Endothelial cell of umbilical vein (primary cell): ENCODE data around the gene ANKMY2. TPM values are rescaled to one million over a fixed set of nuclear protein-coding genes. Genes with fewer than 3 reads are reported as not detected.

Experiments
- BruUV-seq: library from RNA; stranded (reverse); fragments of 400-500 nt; replicated peaks from 2 replicates; lab custom pipeline; 2021; lab: Mats Ljungman, UMichigan
- CTCF ChIA-PET: fragments of 300-600, 350-600 bp; sonication (Branson Sonifier 250); formaldehyde crosslinking; loops from one replicate; lab custom pipeline; 2021; ENCODE audit warnings: antibody characterized with exemption, inconsistent platforms; lab: Charles Lee
- POLR2A ChIA-PET: fragments of 300-600, 350-600 bp; sonication (Branson Sonifier 250); formaldehyde crosslinking; loops from one replicate; lab custom pipeline; 2021; ENCODE audit warnings: antibody characterized with exemption, inconsistent platforms; lab: Charles Lee
- DNase-seq: peaks from one replicate; pipeline ENCODE4 v3.0.0-alpha.2; 2011; ENCODE audit warnings: low read depth, low spot score
- FAIRE-seq: peaks from 2 replicates; lab custom pipeline; 2011; peaks lifted over from hg19 to GRCh38; lab: Jason Lieb, UNC
- H2AFZ ChIP-seq: 2 replicates; pipeline ENCODE4 v1.6.0; 2012; ENCODE audit warnings: low read depth, low read length, control low read depth, inconsistent platforms
- H3K27ac ChIP-seq: 2 replicates; pipeline ENCODE4 v1.5.1; 2011; ENCODE audit warnings: low read depth, mild to moderate bottlenecking, control low read depth, low read length, moderate library complexity; ENCODE audit not compliant: insufficient read depth
- H3K27me3 ChIP-seq, 2 experiments: 2 replicates each; pipeline versions ENCODE4 v1.6.0 to v1.6.1; 2011; ENCODE audit warnings: low read length in 2 of 2, mixed read lengths in 1 of 2; ENCODE audit not compliant: control insufficient read depth in 2 of 2, insufficient read depth in 2 of 2
- H3K36me3 ChIP-seq, 2 experiments: 2 replicates in 1 of 2; 3 replicates in 1 of 2; pipeline ENCODE4 v1.5.1; 2011; ENCODE audit warnings: low read length in 2 of 2, mild to moderate bottlenecking in 1 of 2, moderate library complexity in 1 of 2; ENCODE audit not compliant: control insufficient read depth in 2 of 2, insufficient read depth in 2 of 2; ENCODE audit errors: extremely low read depth in 1 of 2
- H3K4me1 ChIP-seq: 3 replicates; pipeline ENCODE4 v1.5.1; 2011; ENCODE audit warnings: mild to moderate bottlenecking, low read length; ENCODE audit not compliant: control insufficient read depth, insufficient read depth; ENCODE audit errors: extremely low read depth
- H3K4me2 ChIP-seq: 2 replicates; pipeline ENCODE4 v1.6.1; 2011; ENCODE audit warnings: low read length, control low read depth, mixed read lengths; ENCODE audit not compliant: insufficient read depth
- H3K4me3 ChIP-seq, 3 experiments: fragments of 200-600 bp in 1 of 3; sonication (generic), shearing (Covaris generic) in 1 of 3; replicated peaks in 1 of 3; 2 replicates each; pipeline ENCODE4 v1.5.1; 2011 to 2016; ENCODE audit warnings: control low read depth in 3 of 3, low read length in 3 of 3, mild to moderate bottlenecking in 2 of 3, inconsistent platforms in 1 of 3, low read depth in 1 of 3, moderate library complexity in 1 of 3; ENCODE audit not compliant: insufficient read depth in 1 of 3
- H3K79me2 ChIP-seq: 2 replicates; pipeline ENCODE4 v1.6.0; 2012; ENCODE audit warnings: low read length, inconsistent platforms; ENCODE audit not compliant: control insufficient read depth, insufficient read depth
- H3K9ac ChIP-seq: replicated peaks from 2 replicates; pipeline ENCODE3; 2011; ENCODE audit warnings: low read length, control low read depth; ENCODE audit not compliant: insufficient read depth; ENCODE audit errors: extremely low read depth
- H3K9me1 ChIP-seq: replicated peaks from 3 replicates; pipeline ENCODE4 v1.6.0; 2011; ENCODE audit warnings: mild to moderate bottlenecking, low read length; ENCODE audit not compliant: control insufficient read depth, insufficient read depth; ENCODE audit errors: extremely low read depth
- H3K9me3 ChIP-seq: replicated peaks from 2 replicates; pipeline ENCODE4 v1.5.1; 2012; ENCODE audit warnings: low read length, inconsistent platforms; ENCODE audit not compliant: control insufficient read depth, insufficient read depth
- H4K20me1 ChIP-seq: replicated peaks from 2 replicates; pipeline ENCODE3; 2011; ENCODE audit warnings: mild to moderate bottlenecking, low read length; ENCODE audit not compliant: control insufficient read depth, insufficient read depth; ENCODE audit errors: extremely low read depth
- CTCF ChIP-seq, 2 donors: IDR thresholded peaks; 1 replicate in 1 of 2; 2 replicates in 1 of 2; pipeline ENCODE4 v1.5.1; 2011; ENCODE audit warnings: low read length in 2 of 2, mild to moderate bottlenecking in 2 of 2, moderate library complexity in 2 of 2, control low read depth in 1 of 2, inconsistent platforms in 1 of 2, low read depth in 1 of 2; ENCODE audit not compliant: insufficient read depth in 1 of 2; ENCODE audit errors: extremely low read depth in 1 of 2
- EZH2 ChIP-seq: IDR thresholded peaks from 2 replicates; pipeline ENCODE4 v1.6.1; 2012; ENCODE audit warnings: borderline replicate concordance, low read depth, mild to moderate bottlenecking, moderate library complexity, low read length, inconsistent platforms; ENCODE audit not compliant: severe bottlenecking
- FOS ChIP-seq: IDR thresholded peaks from 2 replicates; pipeline ENCODE4 v1.6.1; 2011; ENCODE audit warnings: mild to moderate bottlenecking, low read length, moderate library complexity, borderline replicate concordance; ENCODE audit not compliant: insufficient read depth
- GATA2 ChIP-seq: IDR thresholded peaks from 2 replicates; pipeline ENCODE4 v1.7.0; 2011; ENCODE audit warnings: low read depth, mild to moderate bottlenecking, moderate library complexity, mixed read lengths, low read length; ENCODE audit not compliant: insufficient read length, insufficient read depth
- JUN ChIP-seq: IDR thresholded peaks from 2 replicates; pipeline ENCODE4 v1.6.1; 2011; ENCODE audit warnings: borderline replicate concordance, low read depth; ENCODE audit not compliant: insufficient read length, insufficient read depth
- MYC ChIP-seq: IDR thresholded peaks from one replicate; pipeline ENCODE4 v1.6.1; 2011; ENCODE audit warnings: mild to moderate bottlenecking, low read depth, low read length
- POLR2A ChIP-seq: IDR thresholded peaks from 2 replicates; pipeline ENCODE4 v1.6.1; 2012; ENCODE audit warnings: low read depth, mild to moderate bottlenecking, control low read depth, low read length
- POLR2AphosphoS5 ChIP-seq: IDR thresholded peaks from 2 replicates; pipeline ENCODE4 v1.6.1; 2012; ENCODE audit warnings: low read depth, mild to moderate bottlenecking, control low read depth, low read length, moderate library complexity; ENCODE audit not compliant: insufficient read depth
- dilution Hi-C: fragments of 300-500 bp; cut with MboI; formaldehyde crosslinking; loops from one replicate; pipeline ENCODE4 v1.15.0; 2019; ENCODE audit warnings: low sequenced_read_pairs; ENCODE audit not compliant: extremely low pct_ligation_motif_present
- intact Hi-C: fragments of 100-400 bp; cut with micrococcal nuclease; formaldehyde crosslinking; loops from one replicate; pipeline ENCODE4 v1.10.0; 2022
- polyA plus RNA-seq, 4 experiments: library from polyadenylated mRNA; depleted of rRNA in 3 of 4; stranded (reverse) in 3 of 4; unstranded in 1 of 4; fragments of >200 nt; gene quantifications; 2 replicates each; pipeline versions ENCODE4 v1.2.1 to v1.2.3, GENCODE V29; 2011 to 2012; ENCODE audit warnings: missing spikeins in 1 of 4
- total RNA-seq: library from RNA; stranded (reverse); gene quantifications from 2 replicates; pipeline ENCODE4 v1.2.3, GENCODE V29; 2021
- TF ChIP-seq, protein P1 (sequence below): IDR thresholded peaks from 2 replicates; pipeline ENCODE4 v1.6.1; 2011; ENCODE audit not compliant: insufficient read depth, insufficient read length

ANKMY2 gene
- total and polyA plus RNA-seq, 2 donors (not counting 3 experiments of a cell fraction or from before 2014, with no cell fraction given): 7.7 to 11.6 TPM

DNA sequence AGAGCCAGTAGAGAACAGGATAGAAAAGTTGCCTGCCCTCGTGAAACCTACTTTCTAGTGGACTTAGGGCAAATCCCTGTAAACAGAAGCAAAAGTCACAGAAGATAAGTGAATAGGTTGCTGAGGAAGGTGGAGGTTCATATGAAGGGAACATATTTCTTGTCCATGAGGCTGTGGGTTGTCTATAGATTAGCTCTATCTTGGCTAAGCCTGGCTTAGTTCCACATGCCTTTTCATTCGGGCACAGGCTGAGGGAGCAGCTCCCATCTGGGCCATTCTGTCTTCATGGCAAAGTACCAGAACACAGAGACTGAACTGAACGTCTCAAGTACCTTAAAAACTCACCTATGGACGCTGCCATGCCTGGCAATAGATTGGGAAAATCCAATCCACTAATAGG lies 45.7 kb upstream of the ANKMY2 start:
- H3K4me2 ChIP-seq: no peak overlapping the region
- no peaks in the 10 kb centered on the region for H3K27me3 ChIP-seq
- no peaks in the 10 kb centered on the region for H4K20me1 ChIP-seq
- no peak overlapping the region for H3K9ac ChIP-seq
- H2AFZ ChIP-seq: no peak overlapping the region
- ChIA-PET POLR2A (no interaction called here), CTCF (no interaction called here)
- dilution Hi-C loops: no loop called here
- no TSS peak for BruUV-seq
- H3K9me3 ChIP-seq: no peaks in the 10 kb centered on the region
- H3K36me3 ChIP-seq: peaks cover 9 to 23% of the 10 kb centered on the region in 2 experiments
- no peaks in the 10 kb centered on the region for H3K9me1 ChIP-seq
- FAIRE-seq (no peak), DNase-seq (no peak)
- H3K27ac ChIP-seq: no peak overlapping the region
- H3K4me3 ChIP-seq: no peak overlapping the region
- H3K79me2 ChIP-seq: no peaks in the 10 kb centered on the region
- no peaks in the 10 kb centered on the region for H3K4me1 ChIP-seq
- intact Hi-C loops: no loop called here
- no peak for TF ChIP-seq EZH2
- TF ChIP-seq FOS: no peak
- TF ChIP-seq POLR2A: no peak
- no peak for TF ChIP-seq JUN
- TF ChIP-seq CTCF (IDR thresholded peaks at IDR 0.05; ENCODE audit: extremely low read depth in 1 of 2, insufficient read depth in 1 of 2, low read depth in 1 of 2, low read length in 2 of 2): no peak
- TF ChIP-seq GATA2: no peak
- TF ChIP-seq MYC: no peak
- no peak for TF ChIP-seq POLR2AphosphoS5
- TF ChIP-seq, protein P1, sequence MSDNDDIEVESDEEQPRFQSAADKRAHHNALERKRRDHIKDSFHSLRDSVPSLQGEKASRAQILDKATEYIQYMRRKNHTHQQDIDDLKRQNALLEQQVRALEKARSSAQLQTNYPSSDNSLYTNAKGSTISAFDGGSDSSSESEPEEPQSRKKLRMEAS: no peak
